Measurements from ENCODE around the gene HEXA. TPM values are rescaled to one million over a fixed set of nuclear protein-coding genes. Genes with fewer than 3 reads are reported as not detected.

Gene HEXA
- polyA plus RNA-seq, 1 experiment, result 191 TPM

Other genes with a start within 250 kb of the HEXA start
- 0.30 and 0.32 TPM in 2 replicates for gene GRAMD2A, start 178.2 kb downstream of the HEXA start, polyA plus RNA-seq (2011; rRNA removed)
- gene PKM, start 144.8 kb downstream of the HEXA start, polyA plus RNA-seq (2011; rRNA removed), result 1,954 and 2,130 TPM in 2 replicates
- 56.1 and 57.8 TPM in 2 replicates for gene PARP6, start 103.5 kb downstream of the HEXA start, polyA plus RNA-seq (2011; rRNA removed)
- gene CELF6, start 55.9 kb downstream of the HEXA start, polyA plus RNA-seq (2011; rRNA removed), result 0.07 and 0.10 TPM in 2 replicates
- not detected in 2 replicates for gene TMEM202, start 22.3 kb upstream of the HEXA start, polyA plus RNA-seq (2011; rRNA removed)
- gene ARIH1, start 98.3 kb upstream of the HEXA start, polyA plus RNA-seq (2011; rRNA removed), result 85.8 and 90.4 TPM in 2 replicates

Measured in AG04450 (cell line).